GM19099 (cell line): ENCODE data around the gene NXPH4.

Source experiments
- POLR2A ChIP-seq: IDR thresholded peaks from 3 replicates; pipeline ENCODE4 v1.6.1; 2011; ENCODE audit warnings: low read depth; ENCODE audit not compliant: insufficient read length; ENCODE audit errors: extremely low read depth

NXPH4 gene

DNA sequence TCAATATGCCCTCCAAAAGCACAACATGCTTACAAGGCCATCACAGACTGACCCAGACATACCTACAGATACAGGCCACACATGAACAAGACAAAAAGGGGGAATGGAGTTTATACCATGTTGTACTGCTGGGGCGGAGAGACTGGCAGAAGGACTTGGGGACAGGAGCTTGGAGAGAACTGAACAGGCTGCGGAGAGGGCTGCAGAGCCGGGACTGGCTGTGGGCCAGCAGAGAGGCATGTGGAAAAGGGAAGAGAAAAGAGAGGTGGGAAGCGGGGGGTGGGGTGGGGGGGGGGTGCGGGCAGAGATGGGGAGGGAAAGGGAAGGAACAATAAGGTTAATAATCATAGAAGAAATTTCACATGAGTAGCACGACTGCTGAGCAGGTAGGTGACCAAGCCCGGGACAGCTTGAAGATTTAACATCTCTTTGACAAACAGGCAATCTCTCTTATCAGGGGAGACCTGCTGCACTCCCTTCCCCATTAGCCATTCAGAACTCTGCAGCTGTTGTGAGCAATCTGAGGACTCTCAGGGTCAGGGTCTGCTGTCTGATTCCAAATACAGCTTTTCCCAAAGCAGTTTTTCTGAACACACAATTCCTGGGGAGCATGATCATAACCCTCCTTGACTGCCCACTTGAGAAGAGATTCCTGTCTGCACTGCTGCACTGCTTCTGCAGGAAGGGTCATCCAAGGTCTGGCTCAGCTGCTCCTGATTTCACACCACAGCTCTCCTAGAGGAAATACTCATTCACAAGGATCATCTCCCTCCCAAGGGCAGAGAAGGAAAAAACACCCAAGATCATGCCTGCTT is 56.0 kb downstream of the NXPH4 start:
- TF ChIP-seq POLR2A, result no peak

DNA sequence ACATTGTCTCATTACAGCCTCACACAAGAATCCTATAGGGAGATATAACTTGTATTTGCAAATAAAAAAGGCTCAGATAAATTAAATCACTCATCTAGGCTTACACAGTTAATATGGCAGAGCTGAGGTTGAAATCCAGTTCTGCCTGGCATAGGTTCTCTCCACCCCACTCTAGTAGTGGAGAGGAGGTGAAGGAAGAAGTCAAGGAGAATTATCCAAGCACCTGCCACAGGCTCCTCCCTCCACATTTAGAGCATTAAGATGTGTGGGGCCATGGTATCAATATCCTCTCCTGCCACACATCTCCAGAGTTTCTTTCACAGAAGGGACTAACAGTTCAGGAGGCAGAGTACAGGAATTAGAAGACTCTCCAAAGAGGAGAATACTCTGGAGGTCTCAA is 56.9 kb downstream of the NXPH4 start:
- TF ChIP-seq POLR2A, result no peak
